ENCODE results near the gene MYO15A. TPM values are rescaled to one million over a fixed set of nuclear protein-coding genes. Genes with fewer than 3 reads are reported as not detected.
A peak's percentile ranks its signal among the peaks of the same experiment; 100 is the strongest.

Gene MYO15A
- total RNA-seq, 2 experiments from 2014 or later = 0.34 TPM

- H3K4me1 Mint-ChIP-seq (ENCODE audit: low read depth) = peaks cover 2% of the 10 kb centered on the region
- ATAC-seq = no peak
- H3K36me3 Mint-ChIP-seq (ENCODE audit: low read depth) = no peaks in the 10 kb centered on the region
- H3K27me3 Mint-ChIP-seq (ENCODE audit: low read depth) = no peaks in the 10 kb centered on the region
- no peak overlapping the region for H3K27ac Mint-ChIP-seq
- DNase-seq = no peak
- ChIA-PET CTCF (interaction anchor here (1.0 to 2.4 kb wide), 4 partner anchors 12 to 76 kb away, joined by 4 to 19 read pairs (median 5); partner anchors contain the start of gene ALKBH5), POLR2A (interaction anchor here (0.9 kb wide), 1 partner anchor 43 kb away, joined by 4 read pairs; the partner anchor contains the start of gene ALKBH5)
- no peaks in the 10 kb centered on the region for H3K9me3 Mint-ChIP-seq (ENCODE audit: insufficient read depth)
- H3K4me3 Mint-ChIP-seq = no peak overlapping the region
Observed at GRCh38 chr17:18140648-18141047, 32.1 kb downstream of the MYO15A start.

- ChIA-PET POLR2A (interaction anchor here (0.9 kb wide), 1 partner anchor 43 kb away, joined by 4 read pairs; the partner anchor contains the start of gene ALKBH5), CTCF (interaction anchor here (0.6 to 2.4 kb wide), 7 partner anchors 11 to 75 kb away, joined by 3 to 19 read pairs (median 4); partner anchors contain the start of gene ALKBH5)
- Mint-ChIP-seq H3K27ac (no peak overlapping the region), H3K4me3 (no peak overlapping the region), H3K27me3 (ENCODE audit: low read depth) (no peaks in the 10 kb centered on the region), H3K9me3 (ENCODE audit: insufficient read depth) (no peaks in the 10 kb centered on the region), H3K36me3 (ENCODE audit: low read depth) (no peaks in the 10 kb centered on the region), H3K4me1 (ENCODE audit: low read depth) (peaks cover 2% of the 10 kb centered on the region)
- DNase-seq = peak; percentile 68
- ATAC-seq = peak; percentile 59
Observed at GRCh38 chr17:18141210-18141803, 32.8 kb downstream of the MYO15A start.

GRCh38 chr17:18142417-18142816, 33.9 kb downstream of the MYO15A start:
- CTCF ChIA-PET = interaction anchor here (0.9 to 2.4 kb wide), 5 partner anchors 10 to 46 kb away, joined by 3 to 19 read pairs (median 4); partner anchors contain the start of gene ALKBH5
- POLR2A ChIA-PET = interaction anchor here (0.6 kb wide), 1 partner anchor 69 kb away, joined by 3 read pairs; no protein-coding TSS in a partner anchor

GRCh38 chr17:18143044-18143936, 34.7 kb downstream of the MYO15A start:
- Mint-ChIP-seq H3K27ac (no peak overlapping the region), H3K36me3 (ENCODE audit: low read depth) (no peaks in the 10 kb centered on the region), H3K4me1 (ENCODE audit: low read depth) (peaks cover 2% of the 10 kb centered on the region), H3K4me3 (no peak overlapping the region), H3K9me3 (ENCODE audit: insufficient read depth) (no peaks in the 10 kb centered on the region), H3K27me3 (ENCODE audit: low read depth) (no peaks in the 10 kb centered on the region)
- ChIA-PET POLR2A (no interaction called here), CTCF (interaction anchor here (0.8 to 2.4 kb wide), 4 partner anchors 11 to 45 kb away, joined by 3 to 19 read pairs (median 6); partner anchors contain the start of gene ALKBH5)
- ATAC-seq (no peak), DNase-seq (no peak)

More at GRCh38 chr17:18142417-18142816, 33.9 kb downstream of the MYO15A start:
- Mint-ChIP-seq H3K27me3 (ENCODE audit: low read depth) (no peaks in the 10 kb centered on the region), H3K4me3 (no peak overlapping the region), H3K27ac (no peak overlapping the region), H3K9me3 (ENCODE audit: insufficient read depth) (no peaks in the 10 kb centered on the region), H3K4me1 (ENCODE audit: low read depth) (peaks cover 2% of the 10 kb centered on the region), H3K36me3 (ENCODE audit: low read depth) (no peaks in the 10 kb centered on the region)
- DNase-seq (no peak), ATAC-seq (no peak)

GRCh38 chr17:18144261-18144660, 35.7 kb downstream of the MYO15A start:
- POLR2A ChIA-PET = no interaction called here
- H3K27ac Mint-ChIP-seq = no peak overlapping the region

GRCh38 chr17:18144855-18145254, 36.3 kb downstream of the MYO15A start:
- no peaks in the 10 kb centered on the region for H3K9me3 Mint-ChIP-seq (ENCODE audit: insufficient read depth)
- POLR2A ChIA-PET = no interaction called here

More at GRCh38 chr17:18144261-18144660, 35.7 kb downstream of the MYO15A start:
- peaks cover 2% of the 10 kb centered on the region for H3K4me1 Mint-ChIP-seq (ENCODE audit: low read depth)
- H3K9me3 Mint-ChIP-seq (ENCODE audit: insufficient read depth) = no peaks in the 10 kb centered on the region
- H3K36me3 Mint-ChIP-seq (ENCODE audit: low read depth) = no peaks in the 10 kb centered on the region
- CTCF ChIA-PET = interaction anchor here (1.9 kb wide), 1 partner anchor 10 kb away, joined by 8 read pairs; no protein-coding TSS in a partner anchor
- DNase-seq = no peak
- H3K27me3 Mint-ChIP-seq (ENCODE audit: low read depth) = no peaks in the 10 kb centered on the region
- no peak overlapping the region for H3K4me3 Mint-ChIP-seq
- no peak for ATAC-seq

GRCh38 chr17:18145811-18146210, 37.3 kb downstream of the MYO15A start:
- DNase-seq (no peak), ATAC-seq (no peak)
- no peak overlapping the region for H3K4me3 Mint-ChIP-seq
- CTCF ChIA-PET = no interaction called here
- H3K36me3 Mint-ChIP-seq (ENCODE audit: low read depth) = no peaks in the 10 kb centered on the region
- no peak overlapping the region for H3K27ac Mint-ChIP-seq
- peaks cover 2% of the 10 kb centered on the region for H3K4me1 Mint-ChIP-seq (ENCODE audit: low read depth)
- H3K9me3 Mint-ChIP-seq (ENCODE audit: insufficient read depth) = no peaks in the 10 kb centered on the region
- H3K27me3 Mint-ChIP-seq (ENCODE audit: low read depth) = no peaks in the 10 kb centered on the region
- POLR2A ChIA-PET = no interaction called here

More at GRCh38 chr17:18144855-18145254, 36.3 kb downstream of the MYO15A start:
- DNase-seq (no peak), ATAC-seq (no peak)
- Mint-ChIP-seq H3K27ac (no peak overlapping the region), H3K27me3 (ENCODE audit: low read depth) (no peaks in the 10 kb centered on the region), H3K4me3 (no peak overlapping the region), H3K4me1 (ENCODE audit: low read depth) (peaks cover 2% of the 10 kb centered on the region), H3K36me3 (ENCODE audit: low read depth) (no peaks in the 10 kb centered on the region)
- CTCF ChIA-PET = no interaction called here

GRCh38 chr17:18146259-18146658, 37.7 kb downstream of the MYO15A start:
- ATAC-seq (no peak), DNase-seq (no peak)
- Mint-ChIP-seq H3K27me3 (ENCODE audit: low read depth) (no peaks in the 10 kb centered on the region), H3K36me3 (ENCODE audit: low read depth) (no peaks in the 10 kb centered on the region), H3K4me1 (ENCODE audit: low read depth) (no peaks in the 10 kb centered on the region), H3K4me3 (no peak overlapping the region), H3K9me3 (ENCODE audit: insufficient read depth) (no peaks in the 10 kb centered on the region), H3K27ac (no peak overlapping the region)
- ChIA-PET CTCF (no interaction called here), POLR2A (no interaction called here)

GRCh38 chr17:18146980-18147379, 38.4 kb downstream of the MYO15A start:
- ChIA-PET CTCF (interaction anchor here (1.4 kb wide), 1 partner anchor 24 kb away, joined by 5 read pairs; no protein-coding TSS in a partner anchor), POLR2A (no interaction called here)
- no peaks in the 10 kb centered on the region for H3K4me1 Mint-ChIP-seq (ENCODE audit: low read depth)
- H3K27me3 Mint-ChIP-seq (ENCODE audit: low read depth) = no peaks in the 10 kb centered on the region
- no peak overlapping the region for H3K27ac Mint-ChIP-seq
- DNase-seq = no peak
- ATAC-seq = no peak
- H3K36me3 Mint-ChIP-seq (ENCODE audit: low read depth) = no peaks in the 10 kb centered on the region
- no peaks in the 10 kb centered on the region for H3K9me3 Mint-ChIP-seq (ENCODE audit: insufficient read depth)
- no peak overlapping the region for H3K4me3 Mint-ChIP-seq

- peaks cover 3% of the 10 kb centered on the region for H3K4me1 Mint-ChIP-seq (ENCODE audit: low read depth)
- ChIA-PET CTCF (no interaction called here), POLR2A (interaction anchor here (0.5 kb wide), 1 partner anchor 124 kb away, joined by 4 read pairs; no protein-coding TSS in a partner anchor)
- H3K9me3 Mint-ChIP-seq (ENCODE audit: insufficient read depth) = no peaks in the 10 kb centered on the region
- no peak overlapping the region for H3K4me3 Mint-ChIP-seq
- H3K27ac Mint-ChIP-seq = no peak overlapping the region
- DNase-seq = no peak
- peaks cover 4% of the 10 kb centered on the region for H3K27me3 Mint-ChIP-seq (ENCODE audit: low read depth)
- ATAC-seq = no peak
- no peaks in the 10 kb centered on the region for H3K36me3 Mint-ChIP-seq (ENCODE audit: low read depth)
Observed at GRCh38 chr17:18148586-18148985, 40.0 kb downstream of the MYO15A start.

GRCh38 chr17:18151290-18151689, 42.7 kb downstream of the MYO15A start:
- Mint-ChIP-seq H3K36me3 (ENCODE audit: low read depth) (no peaks in the 10 kb centered on the region), H3K9me3 (ENCODE audit: insufficient read depth) (no peaks in the 10 kb centered on the region), H3K27me3 (ENCODE audit: low read depth) (peaks cover 4% of the 10 kb centered on the region), H3K4me3 (no peak overlapping the region), H3K27ac (no peak overlapping the region), H3K4me1 (ENCODE audit: low read depth) (peaks cover 12% of the 10 kb centered on the region)
- DNase-seq (no peak), ATAC-seq (no peak)
- ChIA-PET POLR2A (no interaction called here), CTCF (interaction anchor here (2.5 kb wide), 1 partner anchor 33 kb away, joined by 10 read pairs; the partner anchor contains the start of gene ALKBH5)
